Activated T-cell treated with anti-CD3 and anti-CD28 coated beads, Interleukin-2, amount 50 U/mL, for 48 hours (primary cell): ENCODE data around the gene KLK14.

ENCODE experiments used
- DNase-seq, 2 experiments: peaks; one replicate each; pipeline ENCODE4 v3.0.0-alpha.2; 2020

The KLK14 gene

DNA sequence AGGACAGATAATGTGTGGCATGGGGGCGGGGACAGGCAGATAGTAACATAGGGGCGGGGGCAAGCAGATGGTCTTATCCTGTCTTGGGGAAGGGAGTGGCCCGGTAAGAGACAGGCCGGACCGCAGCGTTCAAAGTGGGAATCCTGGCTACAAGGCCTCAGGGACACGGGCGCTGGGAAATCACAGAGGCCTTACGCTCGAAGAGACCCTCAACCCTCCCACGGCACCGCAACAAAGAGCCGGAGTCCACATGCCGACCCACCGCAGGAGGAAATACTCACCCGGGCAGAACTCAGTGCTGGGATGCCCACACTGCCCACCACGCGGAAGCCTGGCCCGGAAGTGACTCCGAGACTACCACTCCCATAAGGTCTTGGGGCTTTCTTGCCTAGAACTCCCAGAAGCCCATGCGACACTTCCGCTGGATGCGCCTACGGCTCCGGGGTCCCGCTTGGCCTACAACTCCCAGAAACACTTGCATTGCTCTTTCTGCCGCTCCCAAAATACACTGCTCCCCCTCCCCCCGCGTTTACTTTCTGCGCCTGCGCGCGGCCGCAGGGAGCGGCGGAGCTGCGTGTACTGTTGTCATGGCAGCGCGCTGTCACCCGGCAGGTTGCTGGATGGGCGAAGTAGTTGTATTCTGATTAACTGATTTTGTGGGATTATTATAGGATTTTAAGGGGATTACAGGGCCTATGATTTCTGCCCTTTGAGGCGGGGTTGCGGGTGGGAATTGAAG, 25.5 kb upstream of the KLK14 start, which contains the start of gene CTU1:
TSS of gene CTU1 (minus strand) at position 344 of the 739 bp plus-strand sequence. CDS start 3,840 bp downstream, outside the sequence.
- peak; percentile 98 for DNase-seq

DNA sequence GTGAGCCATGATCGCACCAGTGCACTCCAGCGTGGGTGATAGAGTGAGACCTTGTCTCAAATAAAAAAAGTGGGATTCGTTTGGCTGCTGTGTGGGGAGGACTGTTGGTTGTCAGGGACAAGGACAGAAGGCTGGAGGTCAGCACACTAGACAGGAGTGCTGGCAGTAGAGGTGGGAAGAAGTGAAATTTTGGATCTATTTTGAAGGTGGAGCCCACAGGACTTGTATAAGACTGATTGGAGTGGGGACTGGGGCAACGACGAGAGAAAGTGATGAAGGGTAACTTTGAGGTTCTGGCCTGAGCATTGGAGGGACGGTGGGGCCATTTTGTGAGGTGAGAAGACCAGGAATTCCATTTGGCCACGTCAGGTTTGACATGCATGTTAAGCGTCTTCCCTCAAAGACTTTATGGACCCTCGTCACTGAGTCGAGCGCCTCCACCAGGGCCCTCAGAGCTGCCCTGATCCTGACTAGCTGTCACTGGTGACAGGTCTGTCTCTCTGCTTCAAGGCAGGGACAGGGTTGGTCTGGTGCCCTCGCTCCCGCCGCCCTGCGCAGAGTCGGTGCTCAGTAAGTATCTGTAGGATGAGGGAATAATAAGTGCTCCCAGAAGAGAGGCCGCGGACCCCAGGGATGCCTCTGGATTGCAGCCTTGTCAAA, 24.8 kb upstream of the KLK14 start:
- DNase-seq: no peak

DNA sequence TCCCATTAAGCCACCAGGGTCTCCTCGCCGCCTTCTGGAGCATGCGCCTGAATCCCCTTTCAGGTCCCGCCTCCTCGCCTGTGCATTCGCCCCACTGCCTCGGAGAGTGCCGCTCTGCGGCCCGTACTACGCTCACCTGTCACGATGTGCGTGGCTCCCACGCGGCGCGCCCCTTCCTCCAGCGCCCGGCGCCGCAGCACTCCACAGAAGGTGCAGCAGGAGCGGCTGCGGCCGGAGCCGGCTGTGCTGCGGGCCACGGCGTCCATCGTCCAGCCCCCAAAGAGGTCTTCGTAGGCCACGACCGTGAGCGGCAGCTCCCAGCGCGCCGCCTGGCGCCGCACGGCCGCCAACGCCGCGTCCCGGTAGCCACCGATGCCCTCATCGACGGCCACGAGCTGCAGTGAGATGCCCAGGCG, 21.2 kb upstream of the KLK14 start:
- DNase-seq: no peak

DNA sequence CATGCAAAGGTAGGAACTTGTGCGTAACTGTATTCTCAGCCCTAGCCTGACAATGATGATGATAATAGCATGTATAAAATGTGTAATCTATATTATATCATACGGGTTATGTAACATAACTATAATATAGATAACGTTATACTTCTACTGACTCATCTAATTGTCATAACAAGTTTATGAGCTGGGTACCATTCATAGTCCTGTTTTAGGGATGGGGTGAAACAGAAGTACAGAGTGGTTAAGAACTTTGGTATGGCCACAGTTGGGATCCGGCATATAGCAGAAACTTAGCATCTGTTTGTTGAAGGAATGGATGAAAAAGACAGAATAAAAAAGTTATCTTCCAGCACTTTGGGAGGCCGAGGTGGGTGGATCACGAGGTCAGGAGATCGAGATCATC, 20.3 kb upstream of the KLK14 start:
- DNase-seq: no peak

- no peak for DNase-seq
Measured at GRCh38 chr19:51101171-51101865, 18.6 kb upstream of the KLK14 start.

DNA sequence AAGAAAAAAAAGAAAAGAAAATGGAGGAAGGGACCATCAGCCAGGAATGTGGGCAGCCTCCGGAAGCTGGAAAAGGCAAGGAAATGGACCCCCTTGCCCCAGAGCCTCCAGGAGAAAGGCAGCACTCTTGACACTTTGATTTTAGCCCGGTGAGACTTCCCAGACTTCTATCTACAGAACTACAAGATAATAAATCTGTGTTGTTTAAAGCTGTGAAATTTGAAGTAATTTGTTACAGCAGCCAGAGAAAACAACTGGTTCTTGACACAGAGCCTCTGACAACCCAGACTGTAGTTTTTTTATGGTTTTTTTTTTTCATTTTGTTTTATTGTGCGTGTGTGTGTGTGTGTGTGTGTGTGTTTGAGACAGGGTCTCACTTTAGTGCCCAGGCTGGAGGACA, 17.9 kb upstream of the KLK14 start:
- DNase-seq: no peak

GRCh38 chr19:51099047-51099382, 16.3 kb upstream of the KLK14 start:
- no peak for DNase-seq

- peak in 1 of 2 experiments; percentile 58 for DNase-seq
Measured at GRCh38 chr19:51098365-51099046, 15.8 kb upstream of the KLK14 start.

DNA sequence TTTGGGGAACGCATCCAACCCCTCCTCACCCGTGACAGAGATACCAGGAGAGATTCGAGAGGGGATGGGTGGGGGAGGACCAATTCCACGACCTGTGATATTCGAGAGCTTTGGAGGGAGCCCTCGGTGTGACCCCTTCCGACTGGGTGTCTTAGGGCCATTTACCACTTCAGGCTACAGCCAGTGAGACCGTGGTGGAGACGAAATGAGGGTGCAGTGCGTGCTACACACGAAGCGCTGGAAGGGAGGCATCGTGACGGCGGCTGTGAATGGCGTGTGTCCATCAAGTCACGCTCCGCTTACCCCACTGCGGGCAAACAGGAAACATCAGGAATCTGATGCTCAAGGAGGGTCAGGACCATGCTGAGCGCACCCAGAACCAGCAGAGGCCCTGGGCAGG, 15.1 kb upstream of the KLK14 start:
- no peak for DNase-seq

DNA sequence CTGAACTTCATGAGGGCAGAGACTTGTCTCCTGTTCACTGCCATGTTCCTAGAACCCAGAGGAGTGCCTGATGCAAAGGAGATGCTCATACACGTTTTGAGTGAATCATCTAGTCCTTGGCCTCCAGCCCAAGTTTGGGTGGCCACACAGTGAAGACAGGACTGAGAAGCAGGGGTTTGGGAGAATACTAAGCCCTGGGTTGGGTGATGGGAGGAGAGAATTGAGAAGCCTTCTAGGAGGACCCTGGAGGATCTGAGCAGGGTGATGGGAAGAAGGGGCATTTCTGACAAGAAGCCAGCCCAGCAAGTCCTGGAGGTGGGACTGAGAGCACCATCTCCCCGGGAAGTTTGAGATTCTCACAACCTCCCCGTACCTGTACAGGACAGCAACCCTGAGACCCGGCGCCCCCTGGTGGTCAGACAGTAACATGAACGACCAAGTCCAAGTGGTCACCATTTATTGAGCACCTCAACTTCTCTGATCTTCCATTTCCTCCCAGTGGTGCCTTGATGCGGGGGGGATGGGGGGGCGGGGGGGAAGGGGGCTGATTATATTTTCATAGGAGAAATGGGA, 14.6 kb upstream of the KLK14 start:
- peak; percentile 82 for DNase-seq

DNA sequence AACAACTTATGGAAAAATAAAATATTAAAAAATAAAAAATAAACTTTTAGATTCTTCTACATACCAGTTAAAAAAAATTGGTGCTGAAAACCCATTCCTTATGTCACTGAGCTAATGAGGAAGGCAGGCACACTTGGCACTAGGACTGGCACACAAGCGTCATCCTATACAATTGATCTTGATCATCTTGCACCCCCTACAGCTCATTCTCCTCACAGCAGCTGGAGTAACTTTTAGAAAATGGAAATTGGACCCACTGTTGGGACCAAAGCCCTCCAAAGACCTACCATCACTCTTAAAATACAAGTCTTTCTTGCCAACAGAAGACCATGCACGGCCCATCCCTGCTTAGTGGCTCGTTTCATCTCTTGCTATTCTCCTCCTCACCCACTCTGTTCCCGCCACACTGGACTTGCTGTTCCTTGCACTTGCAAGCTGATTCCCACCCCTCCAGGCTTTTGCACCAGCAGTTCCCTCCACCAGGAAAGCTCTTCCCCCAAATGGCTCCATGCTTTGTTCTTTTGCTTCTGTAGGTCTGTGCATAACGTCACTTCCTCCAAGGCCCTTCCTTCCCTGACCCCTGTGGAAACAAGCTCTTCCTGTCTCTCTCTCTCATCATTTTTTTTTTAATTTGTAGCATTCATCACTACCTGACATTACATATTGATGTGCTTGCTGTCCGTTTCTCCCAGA, 13.9 kb upstream of the KLK14 start:
- no peak for DNase-seq

DNA sequence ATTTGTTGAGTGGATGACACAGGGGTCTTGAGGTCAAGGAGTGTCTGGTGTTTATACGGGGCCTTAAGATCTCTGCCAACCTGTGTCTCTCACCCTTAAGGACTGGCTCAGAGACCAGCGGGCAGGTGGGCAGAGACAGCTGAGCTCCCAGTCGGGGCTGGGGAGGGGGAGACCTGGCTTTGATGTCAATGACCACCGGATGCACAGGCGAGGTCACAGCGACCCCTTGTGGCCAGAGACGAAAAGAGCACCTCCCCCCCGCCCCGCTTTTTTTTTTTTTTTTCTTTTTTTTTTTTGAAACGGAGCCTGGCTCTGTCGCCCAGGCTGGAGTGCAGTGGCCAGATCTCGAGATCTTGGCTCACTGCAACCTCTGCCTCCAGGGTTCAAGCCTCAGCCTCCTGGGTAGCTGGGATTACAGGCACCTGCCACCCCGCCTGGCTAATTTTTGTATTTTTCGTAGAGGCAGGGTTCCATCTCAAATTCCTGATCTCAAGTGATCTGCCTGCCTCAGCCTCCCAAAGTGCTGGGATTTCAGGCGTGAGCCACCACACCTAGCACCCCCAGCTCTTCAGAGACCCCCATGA, 12.1 kb upstream of the KLK14 start:
- DNase-seq: peak; percentile 59 to 63

DNA sequence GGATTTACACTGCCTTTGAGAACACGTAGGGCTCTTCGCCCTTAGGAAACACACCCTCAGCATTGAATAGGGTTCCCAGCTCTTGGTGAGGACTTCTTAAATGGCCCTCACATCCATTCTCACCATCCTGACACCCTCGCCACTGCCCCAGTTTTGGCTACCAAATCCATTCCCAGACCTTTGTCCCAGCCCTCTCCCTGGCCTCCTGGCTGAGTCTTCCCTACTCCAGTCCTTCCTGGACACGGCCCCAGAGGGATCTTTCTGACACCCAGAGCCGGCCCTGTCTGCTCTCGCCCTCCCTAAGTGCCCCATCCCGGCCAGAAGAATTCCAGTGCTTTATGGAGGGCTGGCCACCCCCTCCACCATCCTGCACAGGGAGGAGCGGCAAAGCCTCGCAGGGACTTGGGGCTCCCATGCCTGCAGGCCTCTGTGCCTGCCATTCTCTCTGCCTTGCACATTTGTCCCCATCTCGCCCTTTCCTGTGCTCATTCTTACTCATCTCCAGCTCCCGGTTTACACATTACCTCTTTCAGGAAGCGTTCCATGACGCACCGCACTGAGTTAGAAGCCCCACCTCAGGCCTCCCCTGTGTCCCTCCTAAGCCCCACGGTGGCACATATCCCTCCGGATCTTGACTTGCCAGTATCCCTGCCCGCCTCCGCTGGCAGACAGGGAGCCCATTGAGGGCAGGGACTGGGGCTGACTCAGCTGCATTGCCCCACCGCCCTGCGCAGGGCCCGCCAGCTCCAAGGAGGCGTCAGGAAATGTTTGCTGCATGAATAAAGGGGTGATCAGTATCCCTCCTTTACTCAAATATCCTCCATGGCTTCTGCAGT, 11.0 kb upstream of the KLK14 start:
- no peak for DNase-seq

DNA sequence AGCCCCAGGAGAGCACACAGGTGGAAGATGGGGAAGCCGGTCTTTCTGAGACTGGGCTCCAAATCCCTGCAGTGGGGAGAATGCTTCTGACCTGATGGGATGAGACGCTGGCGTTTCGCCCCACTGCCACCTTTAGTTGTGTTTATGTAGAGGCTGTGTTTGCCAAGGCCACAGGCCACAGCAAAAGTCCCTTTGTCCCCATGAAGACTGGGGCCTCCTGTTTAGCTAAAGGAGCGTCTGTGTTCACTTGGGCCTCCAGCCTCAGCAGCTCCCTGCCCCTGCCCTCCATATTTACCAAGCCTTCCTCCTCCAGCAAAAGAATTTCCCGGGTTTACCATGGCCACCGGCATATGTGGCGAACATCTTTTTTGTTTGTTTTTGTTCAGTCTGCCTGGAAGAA, 10.4 kb upstream of the KLK14 start:
- no peak for DNase-seq

DNA sequence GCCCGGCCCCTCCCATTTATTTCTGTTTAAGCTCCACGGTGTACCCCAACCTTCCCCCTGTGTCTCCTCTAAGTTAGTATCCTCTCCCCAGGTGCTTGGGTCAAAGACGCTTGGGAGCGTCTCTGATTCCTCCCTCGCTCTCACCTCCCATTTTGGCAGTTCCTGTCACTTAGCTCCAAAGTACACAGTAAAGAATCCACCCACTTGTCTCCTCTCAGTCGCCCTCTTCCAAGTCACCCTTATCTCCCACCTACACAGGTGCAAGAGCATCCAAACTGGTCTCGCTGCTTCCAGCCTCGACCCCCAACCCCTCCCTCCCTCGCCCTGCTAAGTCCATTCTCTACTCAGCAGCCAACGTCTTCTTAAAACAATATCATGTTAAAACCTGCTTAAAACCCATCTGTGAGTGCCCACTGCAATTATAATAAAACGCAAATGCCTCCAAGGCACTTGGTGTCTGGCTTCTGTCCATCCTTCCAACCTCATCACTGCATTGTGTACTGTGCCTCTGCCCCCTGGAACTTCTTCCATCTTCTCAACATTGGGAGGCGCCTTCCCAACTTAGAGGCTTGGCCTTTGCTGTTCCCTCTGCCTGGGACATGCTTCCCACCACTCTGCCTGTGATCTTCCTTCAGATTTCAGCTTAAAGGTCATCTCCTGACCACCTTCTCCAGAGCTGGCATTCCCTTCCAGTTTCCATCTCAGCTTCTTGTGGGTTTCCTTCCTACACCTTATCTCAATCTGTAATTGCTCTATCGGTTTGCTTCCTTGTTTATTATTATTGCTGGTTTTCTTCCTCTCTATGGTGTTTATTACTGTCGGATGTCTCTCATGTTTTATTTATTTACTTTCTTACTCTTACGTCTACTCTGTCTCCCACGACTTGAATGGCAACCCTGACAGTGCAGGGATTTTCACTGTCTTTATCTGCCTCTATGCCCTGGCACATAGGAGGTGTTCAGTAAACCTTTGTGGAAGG, 9.5 kb upstream of the KLK14 start:
- no peak for DNase-seq

GRCh38 chr19:51091126-51091525, 8.4 kb upstream of the KLK14 start:
- DNase-seq: no peak

DNA sequence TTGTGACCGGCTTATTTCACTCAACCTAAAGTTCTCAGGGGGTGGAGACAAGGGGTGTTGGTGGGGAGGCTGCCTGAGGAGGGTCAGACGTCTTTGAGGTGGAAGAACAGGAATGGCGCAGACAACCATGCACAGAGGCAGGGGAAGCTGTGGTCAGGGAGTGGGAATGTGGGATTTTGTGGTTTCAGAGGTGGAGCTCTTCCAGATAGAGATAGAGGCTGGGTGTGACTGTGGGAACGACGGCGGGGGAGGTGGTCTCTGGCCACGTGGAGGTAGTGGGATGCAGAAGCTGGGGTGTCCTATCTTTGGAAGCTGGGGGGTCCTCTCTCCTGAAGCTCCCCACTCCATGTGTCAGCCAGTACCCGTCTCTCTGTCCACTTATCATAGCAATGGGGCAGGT, 7.8 kb upstream of the KLK14 start:
- DNase-seq: no peak

GRCh38 chr19:51089786-51090185, 7.1 kb upstream of the KLK14 start:
- DNase-seq: no peak

DNA sequence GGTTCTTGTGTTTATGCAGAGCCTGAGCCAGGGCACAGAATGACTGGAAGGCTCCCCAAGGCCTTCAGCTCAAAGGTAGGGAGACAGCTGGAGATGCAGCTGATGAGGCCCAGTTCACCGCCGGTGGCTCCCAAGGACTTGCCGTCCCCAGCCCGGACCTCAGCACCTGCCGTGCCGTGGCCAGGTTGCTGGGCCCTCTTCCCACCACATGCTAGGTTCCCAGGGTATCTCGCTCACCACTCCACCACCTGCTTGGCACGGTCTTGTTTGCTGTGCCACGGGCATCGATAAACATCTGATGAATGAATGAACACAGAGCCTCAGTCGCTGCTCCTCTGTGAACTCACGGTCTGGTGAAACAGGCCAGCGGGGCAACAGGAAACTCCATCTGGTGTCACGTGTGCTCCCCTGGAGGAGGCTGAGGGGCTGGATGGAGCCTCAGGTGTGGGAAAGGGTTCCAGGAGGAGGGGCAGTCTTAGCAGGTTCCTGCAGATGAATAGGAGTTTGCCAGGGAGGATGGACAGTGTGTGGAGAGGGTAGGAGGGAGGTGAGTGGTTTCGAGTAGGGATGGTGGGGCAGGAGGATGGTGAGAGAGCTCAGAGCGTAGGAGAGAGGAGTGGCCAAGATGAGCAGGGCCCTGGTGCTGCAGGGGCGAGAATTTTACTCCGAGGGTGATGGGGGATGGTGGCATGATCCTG, 3.6 kb upstream of the KLK14 start:
- DNase-seq: no peak
